Rectal smooth muscle tissue (tissue), 1 donor: Measurements from ENCODE around the gene TMEM72.
A peak's percentile ranks its signal among the peaks of the same experiment; 100 is the strongest.

Source experiments
- H3K27ac ChIP-seq: one replicate; pipeline ENCODE4 v1.7.0; 2013; ENCODE audit warnings: low read depth, low read length, inconsistent platforms
- H3K27me3 ChIP-seq: one replicate; pipeline ENCODE4 v1.7.0; 2013; ENCODE audit warnings: low read length; ENCODE audit not compliant: control insufficient read depth, insufficient read depth
- H3K36me3 ChIP-seq: one replicate; pipeline ENCODE4 v1.7.0; 2013; ENCODE audit warnings: low read length; ENCODE audit not compliant: control insufficient read depth, insufficient read depth
- H3K4me1 ChIP-seq: one replicate; pipeline ENCODE4 v1.7.0; 2013; ENCODE audit warnings: low read length; ENCODE audit not compliant: control insufficient read depth, insufficient read depth
- H3K4me3 ChIP-seq: one replicate; pipeline ENCODE4 v1.7.0; 2013; ENCODE audit warnings: low read length
- H3K9ac ChIP-seq: one replicate; pipeline ENCODE4 v1.7.0; 2013; ENCODE audit warnings: low read length

The TMEM72 gene

DNA sequence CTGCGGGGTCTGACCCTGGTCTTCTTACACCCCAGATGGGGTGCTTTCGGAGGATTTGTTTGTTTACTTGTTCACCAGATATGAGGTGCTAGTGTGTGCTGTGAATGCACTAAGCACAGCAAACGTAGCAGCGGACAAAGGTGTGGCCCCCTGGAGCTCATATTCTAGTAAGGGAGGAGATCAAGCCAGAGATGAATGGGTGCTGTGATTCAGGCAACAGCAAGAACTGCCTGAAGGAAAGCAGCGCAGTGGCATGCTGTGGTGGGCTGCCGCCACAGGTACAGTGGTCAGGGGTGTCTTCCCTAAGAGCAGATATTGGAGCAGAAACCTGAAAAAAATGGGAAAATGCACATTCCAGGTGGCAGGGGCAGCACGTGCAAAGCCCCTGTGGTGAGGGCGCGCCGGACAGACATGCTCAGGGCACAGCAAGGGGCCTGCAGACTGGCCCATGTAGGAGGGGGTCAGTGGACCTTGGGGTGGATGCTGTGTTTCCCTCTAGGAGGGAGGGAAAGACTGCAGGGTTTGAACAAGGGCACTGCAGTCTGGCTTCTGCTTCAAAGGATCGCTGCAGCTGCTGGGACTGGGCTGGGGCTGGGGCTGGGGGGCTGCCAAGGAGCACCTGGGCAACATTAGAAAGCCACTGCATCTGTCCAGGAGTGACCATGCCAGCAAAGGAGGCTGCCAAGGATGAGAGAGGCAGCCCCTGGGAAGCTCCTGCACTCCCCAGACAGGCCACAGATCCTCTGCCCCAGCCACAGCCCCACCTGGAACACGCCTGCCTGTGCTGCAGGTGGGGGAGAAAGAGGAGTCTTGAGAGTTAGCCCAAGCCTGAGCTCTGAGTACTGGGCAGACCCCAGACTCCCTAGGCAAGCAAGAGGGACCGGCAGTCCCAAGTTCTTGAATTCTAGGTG is 68.4 kb downstream of the TMEM72 start:
- H3K4me3 ChIP-seq: no peak overlapping the region
- H3K27me3 ChIP-seq: no peaks in the 10 kb centered on the region
- peak overlapping the region; percentile 82 for H3K27ac ChIP-seq
- H3K4me1 ChIP-seq: peaks cover 36% of the 10 kb centered on the region
- peaks cover 2% of the 10 kb centered on the region for H3K36me3 ChIP-seq
- no peak overlapping the region for H3K9ac ChIP-seq

DNA sequence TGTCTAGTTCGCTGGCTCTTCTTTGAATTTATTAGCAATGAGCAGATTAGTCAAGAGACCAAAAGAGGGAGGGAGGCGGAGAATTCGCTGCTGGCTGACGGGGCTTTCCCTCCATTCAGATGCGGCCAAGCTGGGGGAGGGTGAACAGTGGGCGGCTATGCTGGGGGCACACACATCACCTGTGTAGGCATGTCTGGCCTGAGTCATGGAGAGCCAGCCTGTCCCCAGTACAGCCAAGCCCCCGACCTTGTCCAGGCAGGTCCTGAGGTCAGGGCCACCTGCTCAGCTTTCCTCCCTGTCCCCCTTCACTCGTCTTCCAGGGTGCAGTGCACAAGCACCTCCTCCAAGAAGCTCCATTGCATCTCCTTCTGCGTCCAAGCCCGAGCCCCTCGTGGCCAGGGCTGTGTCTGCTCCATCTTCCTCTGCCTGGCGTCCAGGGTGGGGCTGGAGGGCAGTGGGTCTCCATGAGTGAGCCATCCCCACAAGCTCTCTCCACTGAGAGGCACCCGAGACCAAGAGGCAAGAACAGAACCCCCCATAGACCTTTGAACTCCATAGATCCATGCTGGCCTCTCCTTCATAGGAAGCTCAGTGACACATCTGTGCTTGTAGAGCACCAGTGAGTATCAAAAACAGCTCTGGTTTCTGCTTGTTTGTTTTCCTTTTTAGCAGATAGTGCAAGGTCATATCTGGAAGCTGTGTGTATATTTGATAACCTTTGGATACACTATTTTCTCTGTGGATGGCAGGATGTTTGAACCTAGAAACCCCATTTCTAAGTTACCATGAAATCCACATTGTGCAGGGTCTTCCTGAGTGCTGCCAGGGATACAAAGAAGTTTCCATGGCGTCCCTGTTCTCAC is 69.4 kb downstream of the TMEM72 start:
- Histone ChIP-seq H3K9ac (no peak overlapping the region), H3K27me3 (no peaks in the 10 kb centered on the region), H3K4me3 (no peak overlapping the region), H3K4me1 (peaks cover 36% of the 10 kb centered on the region), H3K27ac (peak overlapping the region; percentile 82), H3K36me3 (peaks cover 9% of the 10 kb centered on the region)

DNA sequence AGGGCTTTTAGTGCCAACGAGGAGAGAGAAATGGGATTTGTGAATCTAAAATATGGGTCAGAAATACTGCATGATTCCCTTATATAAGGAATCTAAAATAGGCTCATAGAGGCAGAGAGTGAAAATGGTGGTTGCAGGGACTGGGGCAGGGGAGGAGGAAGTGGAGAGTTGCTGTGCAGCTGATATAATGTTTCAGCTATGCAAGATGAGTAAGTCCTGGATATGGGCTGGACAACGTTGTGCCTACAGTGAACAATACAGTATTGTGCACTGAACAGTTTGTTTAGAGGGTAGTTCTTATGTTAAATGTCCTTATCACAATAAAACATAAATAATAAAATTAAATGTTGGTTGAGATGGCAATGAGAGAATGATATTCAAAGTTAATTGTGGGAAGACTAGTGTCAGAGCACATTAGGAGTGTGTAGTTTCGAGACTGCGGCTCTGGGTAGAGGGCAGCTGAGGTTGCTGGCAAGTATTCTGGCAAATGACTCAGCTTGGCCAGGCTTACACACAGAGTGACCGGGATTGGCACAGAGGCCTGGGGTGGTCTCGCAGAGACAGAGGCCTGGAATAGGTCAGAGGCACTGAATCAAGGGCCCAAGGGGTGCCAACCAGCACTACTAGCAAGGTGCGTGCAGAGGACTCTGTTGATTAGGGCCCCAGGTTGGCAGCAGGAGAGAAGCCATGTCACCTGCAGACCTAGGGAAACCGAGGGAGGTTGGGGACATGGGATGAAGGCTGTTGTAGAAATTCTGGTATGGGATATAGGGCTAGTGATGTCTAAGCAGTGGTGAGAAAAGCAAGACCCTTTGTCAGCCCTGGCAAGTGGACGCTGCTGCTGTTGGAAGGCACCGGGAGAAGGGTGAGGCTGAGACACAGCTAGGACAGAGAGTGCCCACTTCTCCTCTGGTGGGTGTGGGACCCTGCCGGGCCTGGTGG is 70.3 kb downstream of the TMEM72 start:
- Histone ChIP-seq H3K9ac (no peak overlapping the region), H3K27me3 (no peaks in the 10 kb centered on the region), H3K4me1 (peaks cover 36% of the 10 kb centered on the region), H3K36me3 (peaks cover 9% of the 10 kb centered on the region), H3K27ac (peak overlapping the region; percentile 82), H3K4me3 (no peak overlapping the region)

DNA sequence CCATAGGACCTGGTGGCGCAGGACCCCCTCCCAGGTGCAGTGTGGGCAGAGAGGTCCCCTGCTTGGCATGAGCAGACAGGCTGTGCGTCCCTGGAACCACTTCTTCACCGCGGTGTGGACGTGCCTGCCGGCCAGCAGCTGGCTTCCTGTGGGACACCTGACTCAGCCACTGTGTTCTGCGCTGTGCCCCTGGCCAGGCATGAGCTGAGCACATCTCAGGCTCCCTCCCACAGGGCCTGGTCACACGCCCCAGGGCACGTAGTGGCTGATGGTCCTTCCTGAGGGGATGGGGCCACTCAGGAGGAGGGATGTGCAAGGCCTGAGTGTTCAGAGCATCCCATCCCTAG is 71.0 kb downstream of the TMEM72 start:
- peaks cover 36% of the 10 kb centered on the region for H3K4me1 ChIP-seq
- H3K9ac ChIP-seq: no peak overlapping the region
- H3K36me3 ChIP-seq: peaks cover 9% of the 10 kb centered on the region
- H3K27me3 ChIP-seq: no peaks in the 10 kb centered on the region
- no peak overlapping the region for H3K4me3 ChIP-seq
- peak overlapping the region; percentile 82 for H3K27ac ChIP-seq

DNA sequence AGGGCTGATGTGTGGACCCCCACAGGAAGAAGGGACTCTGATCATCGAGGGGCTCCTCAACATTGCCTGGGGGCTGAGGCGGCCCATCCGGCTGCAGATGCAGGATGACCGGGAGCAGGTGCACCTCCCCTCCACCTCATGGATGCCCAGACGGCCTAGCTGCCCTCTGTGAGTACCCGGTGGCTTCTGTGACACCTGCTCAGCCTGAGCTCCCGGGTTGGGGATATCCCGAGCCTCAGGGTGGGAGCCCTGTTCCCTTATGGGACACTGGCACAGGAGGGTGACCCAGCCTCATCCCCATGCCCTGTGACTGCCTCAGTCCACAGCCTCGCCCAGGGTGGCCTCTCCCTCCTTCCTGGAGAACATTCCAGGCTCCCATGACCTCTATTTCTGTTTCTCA is 71.4 kb downstream of the TMEM72 start:
- H3K36me3 ChIP-seq: peaks cover 9% of the 10 kb centered on the region
- H3K4me1 ChIP-seq: peaks cover 34% of the 10 kb centered on the region
- peak overlapping the region; percentile 82 for H3K27ac ChIP-seq
- no peaks in the 10 kb centered on the region for H3K27me3 ChIP-seq
- H3K4me3 ChIP-seq: no peak overlapping the region
- H3K9ac ChIP-seq: no peak overlapping the region

DNA sequence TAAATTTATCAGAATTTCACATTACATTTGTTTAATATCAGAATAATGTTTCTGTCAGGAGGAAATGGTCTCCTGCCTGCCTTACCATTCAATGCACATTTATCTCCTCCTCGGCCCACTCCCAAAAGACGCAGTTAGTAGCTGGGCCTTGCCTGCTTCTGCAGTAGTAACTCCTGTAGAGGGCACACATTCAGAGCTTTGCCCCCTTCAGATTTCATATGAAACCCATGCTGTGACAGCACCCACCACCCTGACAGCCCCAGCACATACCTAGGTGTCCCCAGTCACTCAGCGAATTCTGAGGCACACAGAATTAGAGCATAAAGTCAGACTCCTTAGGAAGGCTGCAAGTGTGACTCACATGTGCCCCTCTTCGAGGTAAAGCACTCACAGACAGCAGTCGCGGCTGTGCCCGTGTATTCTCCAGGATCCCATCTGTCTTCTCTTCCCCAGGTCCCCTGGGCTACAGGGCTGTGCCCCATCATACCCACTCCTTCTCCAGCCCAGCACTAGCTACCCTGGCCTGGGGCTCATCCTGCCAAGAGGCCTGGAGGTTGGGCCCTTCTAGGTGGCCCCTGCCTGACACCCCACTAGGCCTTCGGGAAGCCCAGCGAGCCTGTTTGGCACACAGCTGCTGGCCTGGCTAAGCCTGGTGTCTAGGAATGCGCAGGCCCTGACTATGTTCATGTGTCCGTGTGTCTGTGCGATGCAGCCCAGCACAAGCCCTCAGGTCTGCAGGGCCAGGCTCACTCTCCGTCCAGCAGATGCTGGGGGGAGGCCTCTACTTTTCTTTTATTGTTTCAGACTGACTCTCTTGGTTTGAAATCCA is 72.1 kb downstream of the TMEM72 start:
- Histone ChIP-seq H3K36me3 (peaks cover 9% of the 10 kb centered on the region), H3K4me1 (peaks cover 31% of the 10 kb centered on the region), H3K9ac (no peak overlapping the region), H3K27me3 (no peaks in the 10 kb centered on the region), H3K4me3 (no peak overlapping the region), H3K27ac (no peak overlapping the region)

DNA sequence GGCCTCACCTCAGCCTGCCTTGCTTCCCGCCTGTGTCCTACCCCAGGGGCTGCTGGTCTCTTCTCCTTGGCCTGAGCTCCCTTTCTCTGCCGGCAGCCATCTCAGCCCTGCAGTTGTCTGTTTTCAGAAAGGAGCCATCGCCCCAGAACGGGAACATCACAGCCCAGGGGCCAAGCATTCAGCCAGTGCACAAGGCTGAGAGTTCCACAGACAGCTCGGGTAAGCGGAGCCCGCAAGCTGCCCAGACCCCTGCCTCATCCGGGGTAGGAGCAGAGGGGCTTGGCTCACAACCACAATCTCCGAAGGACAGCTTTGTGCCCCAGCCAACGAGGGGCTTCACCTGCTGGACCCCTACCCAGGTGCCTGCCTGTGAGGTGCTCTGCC is 72.8 kb downstream of the TMEM72 start:
- Histone ChIP-seq H3K4me1 (peaks cover 31% of the 10 kb centered on the region), H3K36me3 (peaks cover 9% of the 10 kb centered on the region), H3K27ac (no peak overlapping the region), H3K4me3 (no peak overlapping the region), H3K27me3 (no peaks in the 10 kb centered on the region), H3K9ac (no peak overlapping the region)

DNA sequence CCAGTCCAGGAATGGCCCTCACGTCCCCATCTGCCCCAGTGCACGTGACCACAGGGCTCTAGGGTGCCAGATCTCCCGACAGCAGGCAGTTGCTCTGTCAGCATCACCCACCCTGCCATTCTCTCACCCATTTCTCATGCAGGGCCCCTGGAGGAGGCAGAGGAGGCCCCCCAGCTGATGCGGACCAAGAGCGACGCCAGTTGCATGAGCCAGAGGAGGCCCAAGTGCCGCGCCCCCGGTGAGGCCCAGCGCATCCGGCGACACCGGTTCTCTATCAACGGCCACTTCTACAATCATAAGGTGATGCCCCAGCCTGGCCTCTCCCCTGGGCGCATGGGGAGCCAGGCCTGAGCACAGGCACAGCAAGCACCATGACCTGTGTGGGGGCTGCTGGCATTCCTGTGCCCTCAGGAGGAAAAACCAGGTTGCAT is 73.5 kb downstream of the TMEM72 start:
- no peak overlapping the region for H3K4me3 ChIP-seq
- H3K27ac ChIP-seq: no peak overlapping the region
- no peaks in the 10 kb centered on the region for H3K27me3 ChIP-seq
- peaks cover 23% of the 10 kb centered on the region for H3K4me1 ChIP-seq
- peaks cover 16% of the 10 kb centered on the region for H3K36me3 ChIP-seq
- no peak overlapping the region for H3K9ac ChIP-seq

DNA sequence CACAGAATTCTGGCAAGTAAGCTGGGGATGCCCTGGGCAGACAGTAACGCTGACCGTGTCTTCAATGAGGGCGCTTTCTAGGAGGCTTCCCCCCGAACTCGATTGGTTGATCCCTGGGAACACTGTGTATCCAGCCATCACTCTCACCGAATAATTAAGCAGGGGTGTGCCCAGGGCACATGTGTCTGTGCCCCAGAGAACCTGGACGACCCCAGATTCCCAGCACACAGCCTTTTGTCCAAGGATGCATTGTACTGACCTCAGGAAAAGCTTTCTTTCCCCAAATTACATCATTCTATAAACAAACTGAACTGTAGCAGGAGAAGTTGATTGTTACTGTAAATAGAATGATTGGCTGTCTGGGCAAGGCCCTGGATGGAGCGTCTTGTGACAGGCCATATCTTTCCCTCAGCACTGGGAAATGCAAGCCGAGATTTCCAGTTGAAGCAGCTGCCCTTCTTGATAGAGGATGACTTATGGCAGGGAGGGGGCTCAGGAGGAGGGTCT is 74.1 kb downstream of the TMEM72 start:
- Histone ChIP-seq H3K4me1 (peaks cover 19% of the 10 kb centered on the region), H3K4me3 (no peak overlapping the region), H3K27me3 (no peaks in the 10 kb centered on the region), H3K36me3 (peaks cover 19% of the 10 kb centered on the region), H3K9ac (no peak overlapping the region), H3K27ac (peak overlapping the region; percentile 19)

DNA sequence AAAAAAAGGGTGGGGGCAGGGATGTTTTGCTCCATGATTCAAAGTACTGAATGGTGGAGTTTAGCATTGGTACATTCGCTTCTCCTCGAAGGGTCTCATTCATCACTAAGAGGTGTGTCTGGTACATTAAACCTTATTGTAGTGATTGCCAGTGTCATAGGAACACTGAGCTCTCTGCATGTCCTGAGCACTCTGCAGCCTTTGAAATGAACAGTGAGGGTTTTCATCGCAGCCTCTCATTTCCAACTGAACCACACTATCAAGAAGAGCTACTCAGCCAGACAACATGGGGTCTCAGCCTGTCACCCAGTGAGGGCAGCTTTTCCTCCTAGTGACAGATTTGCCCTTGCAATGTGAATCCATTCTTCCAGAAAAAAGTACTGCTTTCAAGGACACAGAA is 75.0 kb downstream of the TMEM72 start:
- Histone ChIP-seq H3K4me1 (peaks cover 9% of the 10 kb centered on the region), H3K4me3 (no peak overlapping the region), H3K36me3 (peaks cover 19% of the 10 kb centered on the region), H3K27ac (no peak overlapping the region), H3K9ac (no peak overlapping the region), H3K27me3 (no peaks in the 10 kb centered on the region)
